HEK293 (cell line): ENCODE data around the gene PAIP2.
"Not testable (repeated sequence)": the region's sequence is repeated elsewhere in the genome, so short reads cannot be mapped to it uniquely, and the experiment has no call there.

Source experiments
- CTCF ChIA-PET: fragments of 350-600 bp; formaldehyde crosslinking; extraction: SDS; loops from one replicate; lab custom pipeline; 2021; ENCODE audit warnings: antibody characterized with exemption; lab: Yijun Ruan, JAX
- POLR2A ChIA-PET: fragments of 300-600 bp; formaldehyde crosslinking; extraction: SDS; loops from one replicate; lab custom pipeline; 2020; ENCODE audit warnings: antibody characterized with exemption, inconsistent platforms; lab: Yijun Ruan, JAX
- H3K27ac ChIP-seq: fragments of 200-500 bp; sonication (Bioruptor generic); 2 replicates; pipeline ENCODE4 v1.5.1; 2014; ENCODE audit warnings: low read depth, low read length, control low read depth, inconsistent platforms; ENCODE audit errors: extremely low read depth
- H3K36me3 ChIP-seq, 2 experiments: fragments of 200-500 bp in 1 of 2; sonication (Bioruptor generic) in 1 of 2; 1 replicate in 1 of 2; 2 replicates in 1 of 2; pipeline ENCODE4 v1.5.1; 2014 to 2017; ENCODE audit warnings: inconsistent platforms in 2 of 2, low read length in 2 of 2; ENCODE audit not compliant: control insufficient read depth in 2 of 2, insufficient read depth in 1 of 2
- H3K4me1 ChIP-seq: fragments of 200-500 bp; sonication (Bioruptor generic); 2 replicates; pipeline ENCODE4 v1.5.1; 2014; ENCODE audit warnings: mild to moderate bottlenecking, low read length, inconsistent platforms; ENCODE audit not compliant: control insufficient read depth, insufficient read depth
- H3K4me3 ChIP-seq: 2 replicates; pipeline ENCODE4 v1.5.1; 2011; ENCODE audit warnings: low read depth, mild to moderate bottlenecking, control low read depth, low read length, moderate library complexity
- H3K9me3 ChIP-seq: fragments of 200-500 bp; sonication (Bioruptor generic); 2 replicates; pipeline ENCODE4 v1.5.1; 2014; ENCODE audit warnings: low read depth, low read length, inconsistent platforms; ENCODE audit not compliant: control insufficient read depth, insufficient read depth
- KLF16 ChIP-seq: fragments of 450-650 bp; formaldehyde crosslinking; IDR thresholded peaks from 2 replicates; pipeline ENCODE4 v1.5.1; 2017; ENCODE audit warnings: missing biosample characterization, missing genetic modification characterization
- SCRT1 ChIP-seq: fragments of 450-650 bp; formaldehyde crosslinking; IDR thresholded peaks from 2 replicates; pipeline ENCODE4 v1.5.1; 2016; ENCODE audit warnings: missing biosample characterization, missing genetic modification characterization, borderline replicate concordance
- SCRT2 ChIP-seq: fragments of 450-650 bp; formaldehyde crosslinking; IDR thresholded peaks from 2 replicates; pipeline ENCODE4 v1.5.1; 2016; ENCODE audit warnings: missing biosample characterization, missing genetic modification characterization
- SETDB1 ChIP-seq: IDR thresholded peaks from one replicate; pipeline ENCODE4 v1.6.1; 2017; ENCODE audit warnings: mild to moderate bottlenecking, low read length, moderate library complexity, mixed read lengths; ENCODE audit not compliant: insufficient read length
- TCF7L2 ChIP-seq: IDR thresholded peaks from 2 replicates; pipeline ENCODE4 v1.6.1; 2011; ENCODE audit warnings: low read depth, mild to moderate bottlenecking, inconsistent platforms, low read length, moderate library complexity, borderline replicate concordance
- TRIM28 ChIP-seq: IDR thresholded peaks from 2 replicates; pipeline ENCODE4 v1.6.1; 2011; ENCODE audit warnings: low read length, control low read depth, borderline replicate concordance
- ZEB2 ChIP-seq: fragments of 450-650 bp; formaldehyde crosslinking; IDR thresholded peaks from 2 replicates; pipeline ENCODE4 v1.5.1; 2016; ENCODE audit warnings: missing biosample characterization, missing genetic modification characterization
- ZNF121 ChIP-seq: fragments of 450-650 bp; formaldehyde crosslinking; IDR thresholded peaks from 2 replicates; pipeline ENCODE4 v1.5.1; 2016; ENCODE audit warnings: missing biosample characterization, missing genetic modification characterization
- ZNF202 ChIP-seq: fragments of 450-650 bp; formaldehyde crosslinking; IDR thresholded peaks from 2 replicates; pipeline ENCODE4 v1.5.1; 2016; ENCODE audit warnings: missing biosample characterization, missing genetic modification characterization, borderline replicate concordance
- ZNF335 ChIP-seq: fragments of 450-650 bp; formaldehyde crosslinking; conservative IDR thresholded peaks from 2 replicates; pipeline ENCODE4 v1.5.1; 2016; ENCODE audit warnings: missing biosample characterization, missing genetic modification characterization
- ZNF362 ChIP-seq: fragments of 450-650 bp; formaldehyde crosslinking; IDR thresholded peaks from 2 replicates; pipeline ENCODE4 v1.5.1; 2016; ENCODE audit warnings: missing biosample characterization, missing genetic modification characterization
- ZNF37A ChIP-seq: fragments of 450-650 bp; IDR thresholded peaks from 2 replicates; pipeline ENCODE4 v1.5.1; 2018; ENCODE audit warnings: missing biosample characterization, missing genetic modification characterization
- ZNF548 ChIP-seq: fragments of 450-650 bp; formaldehyde crosslinking; IDR thresholded peaks from 2 replicates; pipeline ENCODE4 v1.5.1; 2016; ENCODE audit warnings: missing biosample characterization, missing genetic modification characterization
- ZNF558 ChIP-seq: fragments of 450-650 bp; formaldehyde crosslinking; IDR thresholded peaks from 2 replicates; pipeline ENCODE4 v1.5.1; 2016; ENCODE audit warnings: missing biosample characterization, missing genetic modification characterization
- ZNF664 ChIP-seq: fragments of 450-650 bp; formaldehyde crosslinking; IDR thresholded peaks from 2 replicates; pipeline ENCODE4 v1.5.1; 2016; ENCODE audit warnings: missing biosample characterization, missing genetic modification characterization
- ZNF768 ChIP-seq: fragments of 450-650 bp; formaldehyde crosslinking; IDR thresholded peaks from 2 replicates; pipeline ENCODE4 v1.5.1; 2018; ENCODE audit warnings: missing biosample characterization, mild to moderate bottlenecking, missing genetic modification characterization
- ZNF791 ChIP-seq: fragments of 450-650 bp; formaldehyde crosslinking; IDR thresholded peaks from 2 replicates; pipeline ENCODE4 v1.5.1; 2016; ENCODE audit warnings: missing biosample characterization, missing genetic modification characterization
- ZSCAN23 ChIP-seq: fragments of 450-650 bp; formaldehyde crosslinking; IDR thresholded peaks from 2 replicates; pipeline ENCODE4 v1.5.1; 2016; ENCODE audit warnings: missing biosample characterization, missing genetic modification characterization
- ZSCAN30 ChIP-seq: fragments of 450-650 bp; IDR thresholded peaks from 2 replicates; pipeline ENCODE4 v1.5.1; 2018; ENCODE audit warnings: missing biosample characterization, mild to moderate bottlenecking, missing genetic modification characterization, moderate library complexity
- TF ChIP-seq, protein P1 (sequence below): fragments of 450-650 bp; formaldehyde crosslinking; IDR thresholded peaks from 2 replicates; pipeline ENCODE4 v1.5.1; 2016; ENCODE audit warnings: missing biosample characterization, missing genetic modification characterization
- TF ChIP-seq, protein P2 (sequence below): fragments of 450-650 bp; formaldehyde crosslinking; IDR thresholded peaks from 2 replicates; pipeline ENCODE4 v1.5.1; 2017; ENCODE audit warnings: missing biosample characterization, missing genetic modification characterization

The PAIP2 gene

DNA sequence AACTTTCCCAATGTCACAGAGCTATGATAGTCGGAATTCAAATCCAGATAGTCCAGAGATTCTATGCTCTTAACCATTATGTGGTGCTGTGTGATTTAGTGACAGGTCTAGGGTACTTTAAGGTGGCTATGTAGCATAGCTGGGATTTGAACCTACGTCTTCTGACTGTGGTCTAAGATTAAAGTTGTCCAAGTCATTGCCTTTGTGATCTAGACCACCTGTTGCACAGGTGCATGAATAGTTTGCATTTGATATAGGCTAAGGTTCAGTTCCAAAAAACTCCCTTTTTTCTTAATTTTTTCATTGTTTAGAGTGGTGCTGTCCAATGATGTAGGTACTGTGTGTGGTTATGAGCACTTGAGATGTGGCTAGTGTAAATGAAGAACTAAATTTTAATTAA is 2.5 kb downstream of the PAIP2 start:
- Histone ChIP-seq H3K36me3 (peaks cover 16 to 46% of the 10 kb centered on the region in 2 experiments), H3K27ac (no peak overlapping the region), H3K9me3 (no peaks in the 10 kb centered on the region), H3K4me1 (peaks cover 11% of the 10 kb centered on the region), H3K4me3 (no peak overlapping the region)
- CTCF ChIA-PET: interaction anchor here (0.6 to 0.7 kb wide), 2 partner anchors 16 to 991 kb away, joined by 3 read pairs; no protein-coding TSS in a partner anchor
- POLR2A ChIA-PET: interaction anchor here (1.5 kb wide), 1 partner anchor 20 kb away, joined by 4 read pairs; no protein-coding TSS in a partner anchor
- TF ChIP-seq TCF7L2 (no peak), SCRT2 (peak; percentile 97), SCRT1 (peak; percentile 90), ZNF664 (tag by site-specific recombination) (peak; percentile 88), ZNF768 (tag by site-specific recombination) (no peak), ZEB2 (tag by site-specific recombination) (0 out of 2 replicates have a peak, but pooled peaks have one; percentile 17)
- TF ChIP-seq, protein P1, sequence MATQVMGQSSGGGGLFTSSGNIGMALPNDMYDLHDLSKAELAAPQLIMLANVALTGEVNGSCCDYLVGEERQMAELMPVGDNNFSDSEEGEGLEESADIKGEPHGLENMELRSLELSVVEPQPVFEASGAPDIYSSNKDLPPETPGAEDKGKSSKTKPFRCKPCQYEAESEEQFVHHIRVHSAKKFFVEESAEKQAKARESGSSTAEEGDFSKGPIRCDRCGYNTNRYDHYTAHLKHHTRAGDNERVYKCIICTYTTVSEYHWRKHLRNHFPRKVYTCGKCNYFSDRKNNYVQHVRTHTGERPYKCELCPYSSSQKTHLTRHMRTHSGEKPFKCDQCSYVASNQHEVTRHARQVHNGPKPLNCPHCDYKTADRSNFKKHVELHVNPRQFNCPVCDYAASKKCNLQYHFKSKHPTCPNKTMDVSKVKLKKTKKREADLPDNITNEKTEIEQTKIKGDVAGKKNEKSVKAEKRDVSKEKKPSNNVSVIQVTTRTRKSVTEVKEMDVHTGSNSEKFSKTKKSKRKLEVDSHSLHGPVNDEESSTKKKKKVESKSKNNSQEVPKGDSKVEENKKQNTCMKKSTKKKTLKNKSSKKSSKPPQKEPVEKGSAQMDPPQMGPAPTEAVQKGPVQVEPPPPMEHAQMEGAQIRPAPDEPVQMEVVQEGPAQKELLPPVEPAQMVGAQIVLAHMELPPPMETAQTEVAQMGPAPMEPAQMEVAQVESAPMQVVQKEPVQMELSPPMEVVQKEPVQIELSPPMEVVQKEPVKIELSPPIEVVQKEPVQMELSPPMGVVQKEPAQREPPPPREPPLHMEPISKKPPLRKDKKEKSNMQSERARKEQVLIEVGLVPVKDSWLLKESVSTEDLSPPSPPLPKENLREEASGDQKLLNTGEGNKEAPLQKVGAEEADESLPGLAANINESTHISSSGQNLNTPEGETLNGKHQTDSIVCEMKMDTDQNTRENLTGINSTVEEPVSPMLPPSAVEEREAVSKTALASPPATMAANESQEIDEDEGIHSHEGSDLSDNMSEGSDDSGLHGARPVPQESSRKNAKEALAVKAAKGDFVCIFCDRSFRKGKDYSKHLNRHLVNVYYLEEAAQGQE: peak; percentile 47; the same call in 1 of the 2 replicates

DNA sequence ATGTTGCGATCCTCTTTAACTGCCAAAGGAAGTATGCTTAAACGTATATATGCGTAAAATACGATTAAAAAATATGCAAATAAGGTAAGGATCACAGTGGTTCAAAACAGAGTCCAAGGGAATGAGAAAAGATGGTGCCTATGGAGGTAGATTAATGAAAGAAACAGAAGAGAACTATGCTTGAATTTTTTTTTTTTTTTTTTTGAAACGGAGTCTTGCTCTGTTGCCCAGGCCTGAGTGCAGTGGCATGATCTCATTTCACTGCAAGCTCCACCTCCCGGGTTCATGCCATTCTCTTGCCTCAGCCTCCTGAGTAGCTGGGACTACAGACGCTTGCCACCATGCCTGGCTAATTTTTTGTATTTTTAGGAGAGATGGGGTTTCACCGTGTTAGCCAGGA is 3.8 kb downstream of the PAIP2 start:
- peaks cover 19 to 56% of the 10 kb centered on the region in 2 experiments for H3K36me3 ChIP-seq
- POLR2A ChIA-PET, H3K9me3 ChIP-seq, H3K4me3 ChIP-seq, H3K27ac ChIP-seq: not testable (repeated sequence)
- peak; percentile 81; the same call in 1 of the 2 replicates for TF ChIP-seq ZNF362
- TF ChIP-seq ZNF121: peak; percentile 63; the same call in 1 of the 2 replicates
- peaks cover 11% of the 10 kb centered on the region for H3K4me1 ChIP-seq
- CTCF ChIA-PET: interaction anchor here (1.1 kb wide), 1 partner anchor 23 kb away, joined by 4 read pairs; no protein-coding TSS in a partner anchor

DNA sequence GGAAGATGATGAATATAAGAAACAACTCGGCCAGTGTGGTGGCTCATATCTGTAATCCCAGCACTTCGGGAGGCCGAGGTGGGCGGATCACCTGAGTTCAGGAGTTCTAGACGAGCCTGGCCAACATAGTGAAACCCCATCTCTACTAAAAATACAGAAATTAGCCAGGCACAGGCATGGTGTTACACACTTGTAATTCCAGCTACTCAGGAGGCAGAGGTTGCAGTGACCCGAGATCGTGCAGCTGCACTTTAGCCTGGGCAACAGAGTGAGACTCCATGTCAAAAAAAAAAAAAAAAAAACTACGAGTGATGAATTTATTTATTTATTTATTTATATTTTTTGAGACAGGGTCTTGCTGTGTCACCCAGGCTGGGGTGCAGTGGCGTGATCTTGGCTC is 6.2 kb downstream of the PAIP2 start:
- H3K9me3 ChIP-seq, H3K27ac ChIP-seq, H3K4me3 ChIP-seq, CTCF ChIA-PET: not testable (repeated sequence)
- peaks cover 19 to 66% of the 10 kb centered on the region in 2 experiments for H3K36me3 ChIP-seq
- POLR2A ChIA-PET: interaction anchor here (0.7 to 1.2 kb wide), 2 partner anchors 10 to 214 kb away, joined by 6 read pairs; no protein-coding TSS in a partner anchor
- TF ChIP-seq ZNF121: peak; percentile 80
- peaks cover 11% of the 10 kb centered on the region for H3K4me1 ChIP-seq

DNA sequence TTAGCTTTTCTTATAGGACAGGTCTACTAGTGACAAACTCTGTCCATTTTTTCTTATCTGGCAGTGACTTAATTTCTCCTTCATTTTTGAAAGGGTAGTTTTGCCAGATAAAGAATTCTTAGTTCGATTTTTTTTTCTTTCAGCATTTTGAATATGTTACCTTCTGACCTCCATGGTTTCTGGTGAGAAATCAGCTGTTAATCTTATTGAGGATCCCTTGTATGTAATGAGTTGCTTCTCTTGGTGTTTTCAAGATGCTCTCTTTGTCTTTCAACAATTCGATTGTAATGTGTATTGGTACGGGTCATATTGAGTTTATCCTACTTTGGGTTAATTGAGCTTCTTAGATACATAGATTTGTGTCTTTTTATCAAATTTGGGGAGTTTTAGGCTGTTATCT is 12.5 kb downstream of the PAIP2 start:
- Histone ChIP-seq H3K9me3 (no peaks in the 10 kb centered on the region), H3K4me1 (no peaks in the 10 kb centered on the region), H3K4me3 (no peak overlapping the region), H3K27ac (no peak overlapping the region), H3K36me3 (peaks cover 30 to 69% of the 10 kb centered on the region in 2 experiments)
- POLR2A ChIA-PET: interaction anchor here (0.7 kb wide), 1 partner anchor 181 kb away, joined by 3 read pairs; no protein-coding TSS in a partner anchor
- TF ChIP-seq ZNF791 (tag by site-specific recombination) (peak; percentile 99), ZNF335 (no peak), ZNF768 (tag by site-specific recombination) (no peak), ZNF548 (no peak), ZSCAN30 (tag by site-specific recombination) (no peak), TRIM28 (no peak), KLF16 (tag by site-specific recombination) (no peak), ZNF558 (tag by site-specific recombination) (peak; percentile 46; the same call in 1 of the 2 replicates), ZNF37A (tag by site-specific recombination) (no peak), SETDB1 (peak; percentile 63), ZSCAN23 (tag by site-specific recombination) (no peak), ZNF202 (tag by site-specific recombination) (0 out of 2 replicates have a peak, but pooled peaks have one; percentile 4)
- TF ChIP-seq, protein P2, sequence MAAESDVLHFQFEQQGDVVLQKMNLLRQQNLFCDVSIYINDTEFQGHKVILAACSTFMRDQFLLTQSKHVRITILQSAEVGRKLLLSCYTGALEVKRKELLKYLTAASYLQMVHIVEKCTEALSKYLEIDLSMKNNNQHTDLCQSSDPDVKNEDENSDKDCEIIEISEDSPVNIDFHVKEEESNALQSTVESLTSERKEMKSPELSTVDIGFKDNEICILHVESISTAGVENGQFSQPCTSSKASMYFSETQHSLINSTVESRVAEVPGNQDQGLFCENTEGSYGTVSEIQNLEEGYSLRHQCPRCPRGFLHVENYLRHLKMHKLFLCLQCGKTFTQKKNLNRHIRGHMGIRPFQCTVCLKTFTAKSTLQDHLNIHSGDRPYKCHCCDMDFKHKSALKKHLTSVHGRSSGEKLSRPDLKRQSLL (tag by site-specific recombination): 0 out of 2 replicates have a peak, but pooled peaks have one; percentile 6
- CTCF ChIA-PET: interaction anchor here (0.6 to 1.3 kb wide), 2 partner anchors 12 to 48 kb away, joined by 3 to 6 read pairs; partner anchors contain the start of gene PAIP2
